ENCODE measurements around the gene ADAMTS5.

ADAMTS5 gene

DNA sequence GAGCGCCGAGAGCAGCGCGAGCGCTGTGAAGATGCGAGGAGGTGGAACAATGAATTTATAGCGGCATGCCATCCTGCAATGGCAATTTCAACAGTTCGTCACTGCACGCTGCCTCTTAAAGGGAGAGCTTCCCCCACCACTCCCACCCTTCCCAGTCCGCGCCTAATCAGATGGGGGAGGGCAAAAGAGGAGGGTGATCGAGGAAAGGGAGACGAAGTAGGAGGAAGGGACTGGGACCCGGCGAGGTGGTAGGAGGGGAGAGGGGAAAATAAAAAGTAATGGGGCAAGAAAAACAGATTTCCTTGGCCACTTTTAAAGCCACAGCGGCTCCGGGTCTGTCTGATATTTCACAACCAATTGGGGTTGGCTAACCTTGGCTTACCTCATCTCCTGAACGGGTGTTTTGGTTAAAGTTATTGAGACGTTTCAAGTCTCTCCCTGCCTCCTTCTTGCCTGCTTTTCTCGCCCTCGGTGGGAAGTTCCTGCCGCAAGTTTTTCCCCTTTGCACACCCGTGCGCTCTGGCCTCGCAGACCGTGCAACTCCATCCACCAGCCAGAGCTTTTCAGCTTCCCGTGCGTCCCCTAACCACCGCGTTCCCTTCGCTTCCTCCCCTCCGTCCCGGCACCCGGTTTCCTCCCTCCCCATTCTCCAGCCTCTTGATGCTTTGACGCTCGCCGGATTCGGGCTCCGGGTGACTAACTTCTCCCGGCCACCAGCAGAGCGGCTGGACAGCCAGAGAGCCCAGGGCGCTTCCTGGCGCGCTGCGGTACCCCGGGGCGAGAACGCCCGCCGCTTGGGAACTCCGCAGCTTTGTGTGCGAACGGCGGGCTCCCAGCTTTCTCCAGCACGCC lies at the start of gene ADAMTS5:
TSS of gene ADAMTS5 (minus strand) at position 27 of the 852 bp plus-strand sequence. CDS start 697 bp downstream, outside the sequence.
- in situ Hi-C loops (cut with MboI; ENCODE audit: low sequenced_read_pairs) = no loop called here
- Histone ChIP-seq H3K9me3 (no peaks in the 10 kb centered on the region; the same call in 1 of the 2 replicates), H3K36me3 (replicated peaks) (no peaks in the 10 kb centered on the region), H3K27me3 (ENCODE audit: low read depth) (peaks cover 90% of the 10 kb centered on the region), H3K4me1 (no peaks in the 10 kb centered on the region), H3K4me3 (peak within 1 kb of the TSS; percentile 4; the same call in 1 of the 2 replicates)
- peak in 1 of 2 experiments; percentile 22 for DNase-seq (ENCODE audit: low spot score in 2 of 2)

GRCh38 chr21:27001526-27001925 lies 34.6 kb upstream of the ADAMTS5 start:
- Histone ChIP-seq H3K4me1 (no peaks in the 10 kb centered on the region), H3K4me3 (no peak overlapping the region), H3K9me3 (no peaks in the 10 kb centered on the region), H3K27me3 (ENCODE audit: low read depth) (peaks cover 3% of the 10 kb centered on the region; the same call in 1 of the 2 replicates), H3K36me3 (replicated peaks) (no peaks in the 10 kb centered on the region)
- in situ Hi-C loops (cut with MboI; ENCODE audit: low sequenced_read_pairs) = no loop called here
- no peak for DNase-seq (ENCODE audit: low spot score in 2 of 2)

GRCh38 chr21:26983576-26983975 lies 16.7 kb upstream of the ADAMTS5 start:
- no peaks in the 10 kb centered on the region for H3K36me3 ChIP-seq (replicated peaks)
- H3K27me3 ChIP-seq (ENCODE audit: low read depth) = no peaks in the 10 kb centered on the region
- DNase-seq (ENCODE audit: low spot score in 2 of 2) = no peak
- H3K9me3 ChIP-seq = no peaks in the 10 kb centered on the region
- no peaks in the 10 kb centered on the region for H3K4me1 ChIP-seq
- in situ Hi-C loops (cut with MboI; ENCODE audit: low sequenced_read_pairs) = no loop called here
- H3K4me3 ChIP-seq = no peak overlapping the region

- no peak for DNase-seq (ENCODE audit: low spot score in 2 of 2)
- Histone ChIP-seq H3K27me3 (ENCODE audit: low read depth) (no peaks in the 10 kb centered on the region), H3K36me3 (replicated peaks) (no peaks in the 10 kb centered on the region), H3K4me3 (no peak overlapping the region), H3K4me1 (no peaks in the 10 kb centered on the region), H3K9me3 (no peaks in the 10 kb centered on the region)
- in situ Hi-C loops (cut with MboI; ENCODE audit: low sequenced_read_pairs) = no loop called here
Measured at GRCh38 chr21:26982767-26983166, 15.9 kb upstream of the ADAMTS5 start.

- H3K9me3 ChIP-seq = no peaks in the 10 kb centered on the region
- no peaks in the 10 kb centered on the region for H3K4me1 ChIP-seq
- peaks cover 8% of the 10 kb centered on the region for H3K27me3 ChIP-seq (ENCODE audit: low read depth)
- H3K36me3 ChIP-seq (replicated peaks) = no peaks in the 10 kb centered on the region
- in situ Hi-C loops (cut with MboI; ENCODE audit: low sequenced_read_pairs) = no loop called here
- H3K4me3 ChIP-seq = no peak overlapping the region
- no peak for DNase-seq (ENCODE audit: low spot score in 2 of 2)
Measured at GRCh38 chr21:26977746-26978145, 10.9 kb upstream of the ADAMTS5 start.

DNA sequence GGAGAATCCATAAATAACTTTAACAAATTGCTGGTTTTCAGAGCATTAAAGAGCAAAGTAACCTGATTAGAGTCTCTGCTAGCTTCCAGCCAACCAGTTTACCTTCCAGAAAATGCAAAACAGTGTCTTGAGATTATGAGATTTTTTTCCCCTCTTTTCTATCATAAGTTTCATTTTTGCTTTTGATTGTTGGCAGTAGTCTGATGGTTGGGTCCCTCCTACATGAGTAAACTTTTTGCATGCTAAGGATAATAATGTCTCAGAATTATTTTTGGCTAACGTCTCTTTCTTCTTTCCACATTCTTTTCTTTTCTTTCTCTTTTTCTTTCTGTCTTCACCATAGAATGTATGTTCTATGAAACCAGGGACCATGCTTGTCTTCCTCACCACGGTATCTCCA lies 6.3 kb upstream of the ADAMTS5 start:
- no peak for DNase-seq (ENCODE audit: low spot score in 2 of 2)
- in situ Hi-C loops (cut with MboI; ENCODE audit: low sequenced_read_pairs) = no loop called here
- no peaks in the 10 kb centered on the region for H3K4me1 ChIP-seq
- no peaks in the 10 kb centered on the region for H3K36me3 ChIP-seq (replicated peaks)
- peaks cover 48% of the 10 kb centered on the region for H3K27me3 ChIP-seq (ENCODE audit: low read depth)
- no peaks in the 10 kb centered on the region; the same call in 1 of the 2 replicates for H3K9me3 ChIP-seq
- no peak overlapping the region for H3K4me3 ChIP-seq

- Histone ChIP-seq H3K4me1 (no peaks in the 10 kb centered on the region), H3K36me3 (replicated peaks) (no peaks in the 10 kb centered on the region), H3K9me3 (no peaks in the 10 kb centered on the region; the same call in 1 of the 2 replicates), H3K27me3 (ENCODE audit: low read depth) (peaks cover 59% of the 10 kb centered on the region), H3K4me3 (no peak overlapping the region)
- in situ Hi-C loops (cut with MboI; ENCODE audit: low sequenced_read_pairs) = no loop called here
- no peak for DNase-seq (ENCODE audit: low spot score in 2 of 2)
Measured at GRCh38 chr21:26972192-26972591, 5.3 kb upstream of the ADAMTS5 start.

GRCh38 chr21:26969971-26970725 lies 3.3 kb upstream of the ADAMTS5 start:
- Histone ChIP-seq H3K27me3 (ENCODE audit: low read depth) (peaks cover 78% of the 10 kb centered on the region), H3K4me3 (no peak overlapping the region), H3K36me3 (replicated peaks) (no peaks in the 10 kb centered on the region), H3K4me1 (no peaks in the 10 kb centered on the region), H3K9me3 (no peaks in the 10 kb centered on the region; the same call in 1 of the 2 replicates)
- in situ Hi-C loops (cut with MboI; ENCODE audit: low sequenced_read_pairs) = no loop called here
- no peak for DNase-seq (ENCODE audit: low spot score in 2 of 2)

GRCh38 chr21:26966649-26967061 lies 233 bp downstream of the ADAMTS5 start:
- H3K4me3 ChIP-seq = 0 out of 2 replicates have a peak overlapping the region, but pooled peaks have one; percentile 4
- no peaks in the 10 kb centered on the region for H3K36me3 ChIP-seq (replicated peaks)
- H3K4me1 ChIP-seq = no peaks in the 10 kb centered on the region
- DNase-seq (ENCODE audit: low spot score in 2 of 2) = no peak
- no peaks in the 10 kb centered on the region; the same call in 1 of the 2 replicates for H3K9me3 ChIP-seq
- in situ Hi-C loops (cut with MboI; ENCODE audit: low sequenced_read_pairs) = no loop called here
- peaks cover 88% of the 10 kb centered on the region for H3K27me3 ChIP-seq (ENCODE audit: low read depth)

GRCh38 chr21:26965907-26966581 lies 844 bp downstream of the ADAMTS5 start:
- in situ Hi-C loops (cut with MboI; ENCODE audit: low sequenced_read_pairs) = no loop called here
- no peak overlapping the region; the same call in 1 of the 2 replicates for H3K4me3 ChIP-seq
- H3K9me3 ChIP-seq = no peaks in the 10 kb centered on the region
- H3K27me3 ChIP-seq (ENCODE audit: low read depth) = peaks cover 82% of the 10 kb centered on the region
- DNase-seq (ENCODE audit: low spot score in 2 of 2) = peak in 1 of 2 experiments; percentile 20
- no peaks in the 10 kb centered on the region for H3K36me3 ChIP-seq (replicated peaks)
- no peaks in the 10 kb centered on the region for H3K4me1 ChIP-seq

DNA sequence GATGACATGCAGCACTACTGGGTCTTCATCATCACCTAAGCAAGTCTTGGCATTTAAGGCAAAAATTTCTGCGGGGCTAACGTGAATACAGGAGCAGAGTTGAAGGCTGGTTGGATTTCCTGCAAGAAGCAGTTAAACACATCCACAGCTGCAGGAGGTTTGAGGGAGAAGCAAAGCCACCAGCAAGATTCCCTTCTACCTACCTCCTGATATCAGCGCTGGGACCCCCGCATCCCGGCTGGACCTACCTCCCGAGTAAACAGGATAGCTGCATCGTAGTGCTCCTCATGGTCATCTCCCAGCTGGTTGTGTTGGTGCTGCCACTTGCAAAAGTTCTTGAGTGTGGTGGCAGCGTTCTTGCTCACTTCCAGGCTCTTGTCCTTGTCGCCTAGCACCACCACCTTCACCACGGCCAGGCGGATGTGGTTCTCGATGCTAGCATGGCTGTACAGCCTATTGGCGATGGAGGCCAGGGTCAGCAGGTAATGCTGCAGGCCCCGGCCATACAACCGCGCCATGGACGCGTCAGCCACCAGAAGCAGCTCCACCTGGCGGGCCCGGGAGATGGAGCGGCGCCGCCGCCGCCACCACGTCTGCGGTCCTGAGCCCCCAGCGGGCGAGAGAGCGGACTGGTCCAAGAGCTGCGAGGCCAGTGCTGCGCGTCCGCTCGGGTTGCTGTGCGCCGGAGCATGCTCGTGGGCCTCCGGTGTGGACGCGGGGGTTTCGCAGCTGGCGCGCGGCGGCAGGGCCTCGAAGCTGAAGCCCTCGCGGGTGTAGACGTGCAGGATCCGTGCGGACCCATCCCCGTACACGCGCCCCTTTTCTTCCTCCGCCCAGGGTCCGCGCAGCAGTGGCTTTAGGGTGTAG lies 1.6 kb downstream of the ADAMTS5 start:
- no peaks in the 10 kb centered on the region for H3K4me1 ChIP-seq
- peak in 1 of 2 experiments; percentile 37 for DNase-seq (ENCODE audit: low spot score in 2 of 2)
- in situ Hi-C loops (cut with MboI; ENCODE audit: low sequenced_read_pairs) = no loop called here

GRCh38 chr21:26964170-26964778 lies 2.6 kb downstream of the ADAMTS5 start:
- no peak for DNase-seq (ENCODE audit: low spot score in 2 of 2)
- Histone ChIP-seq H3K9me3 (no peaks in the 10 kb centered on the region), H3K27me3 (ENCODE audit: low read depth) (peaks cover 68% of the 10 kb centered on the region), H3K4me3 (no peak overlapping the region), H3K36me3 (replicated peaks) (no peaks in the 10 kb centered on the region), H3K4me1 (no peaks in the 10 kb centered on the region)
- in situ Hi-C loops (cut with MboI; ENCODE audit: low sequenced_read_pairs) = no loop called here

More for the DNA sequence above, 1.6 kb downstream of the ADAMTS5 start:
- no peak overlapping the region for H3K4me3 ChIP-seq
- H3K9me3 ChIP-seq = no peaks in the 10 kb centered on the region
- H3K27me3 ChIP-seq (ENCODE audit: low read depth) = peaks cover 78% of the 10 kb centered on the region
- H3K36me3 ChIP-seq (replicated peaks) = no peaks in the 10 kb centered on the region
